H1 (cell line): ENCODE results near the gene NBEA. TPM values are rescaled to one million over a fixed set of nuclear protein-coding genes. Genes with fewer than 3 reads are reported as not detected.
A peak's percentile ranks its signal among the peaks of the same experiment; 100 is the strongest.

Experiments
- CTCF ChIA-PET: fragments of 300-600 bp; sonication (Branson Sonifier 250); formaldehyde crosslinking; loops from one replicate; lab custom pipeline; 2021; ENCODE audit not compliant: partially characterized antibody; lab: Charles Lee
- POLR2A ChIA-PET: fragments of 300-600 bp; sonication (Branson Sonifier 250); formaldehyde crosslinking; loops from one replicate; lab custom pipeline; 2021; ENCODE audit warnings: inconsistent platforms; ENCODE audit not compliant: partially characterized antibody; lab: Charles Lee
- DNase-seq, 2 experiments: peaks; one replicate each; pipeline versions ENCODE4 v3.0.0 to v3.0.0-alpha.2; 2010 to 2022; ENCODE audit warnings: low spot score in 2 of 2, low read depth in 1 of 2, mixed read lengths in 1 of 2
- FAIRE-seq: peaks from 2 replicates; lab custom pipeline; 2011; peaks lifted over from hg19 to GRCh38; lab: Jason Lieb, UNC
- H2AFZ ChIP-seq: 2 replicates; pipeline ENCODE4 v1.8.1; 2012; ENCODE audit warnings: low read length, inconsistent platforms
- H2AK5ac ChIP-seq: 2 replicates; pipeline ENCODE4 v1.6.1; 2013; ENCODE audit warnings: low read depth, low read length
- H2BK120ac ChIP-seq: replicated peaks from 2 replicates; pipeline ENCODE3; 2013; ENCODE audit warnings: low read depth, low read length, inconsistent platforms
- H2BK12ac ChIP-seq: 2 replicates; pipeline ENCODE4 v1.6.1; 2013; ENCODE audit warnings: low read depth, low read length
- H2BK15ac ChIP-seq: 2 replicates; pipeline ENCODE4 v1.6.1; 2013; ENCODE audit warnings: low read length
- H2BK20ac ChIP-seq: 2 replicates; pipeline ENCODE4 v1.6.1; 2013; ENCODE audit warnings: low read length
- H2BK5ac ChIP-seq: 2 replicates; pipeline ENCODE4 v1.6.1; 2013; ENCODE audit warnings: low read depth, low read length
- H3K14ac ChIP-seq: 2 replicates; pipeline ENCODE4 v1.6.1; 2013; ENCODE audit warnings: inconsistent platforms; ENCODE audit not compliant: insufficient read length
- H3K18ac ChIP-seq: 2 replicates; pipeline ENCODE4 v1.6.1; 2013; ENCODE audit warnings: low read length; ENCODE audit errors: extremely low read depth
- H3K23ac ChIP-seq: 2 replicates; pipeline ENCODE4 v1.6.1; 2013; ENCODE audit warnings: inconsistent platforms; ENCODE audit not compliant: insufficient read length
- H3K23me2 ChIP-seq: 2 replicates; pipeline ENCODE4 v1.6.1; 2013; ENCODE audit warnings: low read depth, low read length
- H3K27ac ChIP-seq: 2 replicates; pipeline ENCODE4 v1.6.1; 2011; ENCODE audit warnings: low read depth, low read length, inconsistent platforms
- H3K27me3 ChIP-seq, 4 experiments: replicated peaks in 1 of 4; 1 replicate in 1 of 4; 2 replicates in 3 of 4; pipeline versions ENCODE4 v1.6.1 to v1.8.1; 2011 to 2013; ENCODE audit warnings: low read length in 3 of 4, mild to moderate bottlenecking in 3 of 4, inconsistent platforms in 2 of 4, mixed read lengths in 2 of 4, moderate library complexity in 1 of 4; ENCODE audit not compliant: control insufficient read depth in 3 of 4, insufficient read depth in 3 of 4; ENCODE audit errors: extremely low read depth in 1 of 4
- H3K36me3 ChIP-seq, 4 experiments: 2 replicates each; pipeline versions ENCODE4 v1.6.1 to v1.8.1; 2011 to 2013; ENCODE audit warnings: mild to moderate bottlenecking in 4 of 4, low read length in 3 of 4, moderate library complexity in 2 of 4, control low read depth in 1 of 4, inconsistent platforms in 1 of 4; ENCODE audit not compliant: insufficient read depth in 4 of 4, control insufficient read depth in 2 of 4
- H3K4ac ChIP-seq: replicated peaks from 2 replicates; pipeline ENCODE3; 2013; ENCODE audit warnings: low read length, low read depth, mixed read lengths, inconsistent platforms; ENCODE audit not compliant: insufficient read length
- H3K4me1 ChIP-seq, 4 experiments: replicated peaks in 1 of 4; 1 replicate in 1 of 4; 2 replicates in 3 of 4; pipeline versions ENCODE4 v1.6.1 to v1.8.1; 2011 to 2013; ENCODE audit warnings: low read length in 3 of 4, inconsistent platforms in 2 of 4, mixed read lengths in 1 of 4; ENCODE audit not compliant: insufficient read depth in 4 of 4, control insufficient read depth in 3 of 4
- H3K4me2 ChIP-seq, 2 experiments: 2 replicates each; pipeline versions ENCODE4 v1.6.1 to v1.8.1; 2011 to 2013; ENCODE audit warnings: low read depth in 2 of 2, low read length in 2 of 2, control low read depth in 1 of 2, inconsistent platforms in 1 of 2, mild to moderate bottlenecking in 1 of 2; ENCODE audit not compliant: insufficient read depth in 1 of 2
- H3K4me3 ChIP-seq, 4 experiments: fragments of 200-600, 300-600 bp in 1 of 4; sonication (generic), shearing (Covaris generic), sonication (Bioruptor Twin) in 1 of 4; 2 replicates each; pipeline versions ENCODE4 v1.5.1 to v1.8.1; 2011 to 2016; ENCODE audit warnings: low read length in 4 of 4, low read depth in 3 of 4, control low read depth in 2 of 4, inconsistent platforms in 2 of 4, mild to moderate bottlenecking in 2 of 4, mixed read lengths in 1 of 4, moderate library complexity in 1 of 4; ENCODE audit not compliant: insufficient read depth in 2 of 4; ENCODE audit errors: extremely low read depth in 1 of 4
- H3K56ac ChIP-seq: replicated peaks from 2 replicates; pipeline ENCODE3; 2013; ENCODE audit warnings: low read depth, mild to moderate bottlenecking, mixed read lengths, low read length, inconsistent platforms; ENCODE audit not compliant: insufficient read length
- H3K79me1 ChIP-seq: 2 replicates; pipeline ENCODE4 v1.6.1; 2013; ENCODE audit warnings: low read depth, low read length, control low read depth
- H3K79me2 ChIP-seq, 2 experiments: 2 replicates each; pipeline versions ENCODE4 v1.6.1 to v1.8.1; 2012 to 2013; ENCODE audit warnings: low read length in 2 of 2, mild to moderate bottlenecking in 2 of 2, inconsistent platforms in 1 of 2; ENCODE audit not compliant: insufficient read depth in 2 of 2, control insufficient read depth in 1 of 2
- H3K9ac ChIP-seq, 4 experiments: replicated peaks in 1 of 4; 1 replicate in 1 of 4; 2 replicates in 3 of 4; pipeline versions ENCODE4 v1.6.1 to v1.8.1; 2011 to 2013; ENCODE audit warnings: low read depth in 3 of 4, low read length in 3 of 4, control low read depth in 2 of 4, mild to moderate bottlenecking in 2 of 4, moderate library complexity in 2 of 4, inconsistent platforms in 1 of 4; ENCODE audit errors: extremely low read depth in 1 of 4
- H3K9me3 ChIP-seq, 2 experiments: 2 replicates each; pipeline versions ENCODE4 v1.6.1 to v1.8.1; 2012 to 2013; ENCODE audit warnings: mild to moderate bottlenecking in 2 of 2, moderate library complexity in 2 of 2, control low read depth in 1 of 2, inconsistent platforms in 1 of 2, low read depth in 1 of 2, low read length in 1 of 2, mixed read lengths in 1 of 2; ENCODE audit not compliant: insufficient read depth in 2 of 2
- H4K20me1 ChIP-seq, 2 experiments: replicated peaks in 1 of 2; 2 replicates each; pipeline versions ENCODE3 to v1.8.1; 2011 to 2013; ENCODE audit warnings: inconsistent platforms in 2 of 2, low read length in 2 of 2, mild to moderate bottlenecking in 1 of 2; ENCODE audit not compliant: insufficient read depth in 2 of 2, control insufficient read depth in 1 of 2
- H4K5ac ChIP-seq: 2 replicates; pipeline ENCODE4 v1.6.1; 2013; ENCODE audit warnings: low read length, low read depth, mixed read lengths, inconsistent platforms; ENCODE audit not compliant: insufficient read length
- H4K8ac ChIP-seq: 2 replicates; pipeline ENCODE4 v1.8.0; 2013; ENCODE audit warnings: mild to moderate bottlenecking, moderate library complexity, low read length, inconsistent platforms; ENCODE audit not compliant: insufficient read depth; ENCODE audit errors: extremely low read depth
- H4K91ac ChIP-seq: replicated peaks from 2 replicates; pipeline ENCODE3; 2013; ENCODE audit warnings: low read length, mixed read lengths, inconsistent platforms; ENCODE audit not compliant: insufficient read length
- BRCA1 ChIP-seq: IDR thresholded peaks from 2 replicates; pipeline ENCODE4 v1.6.1; 2012; ENCODE audit warnings: low read depth, low read length, improper control_type of control experiment
- CEBPB ChIP-seq: IDR thresholded peaks from 2 replicates; pipeline ENCODE4 v1.6.1; 2012; ENCODE audit warnings: low read depth, low read length
- HDAC2 ChIP-seq, 2 experiments: fragments of 300-600 bp in 1 of 2; sonication (generic) in 1 of 2; IDR thresholded peaks; 2 replicates each; pipeline ENCODE4 v1.6.1; 2011 to 2012; ENCODE audit warnings: low read depth in 2 of 2, low read length in 2 of 2, mild to moderate bottlenecking in 2 of 2, moderate library complexity in 2 of 2, borderline replicate concordance in 1 of 2, inconsistent platforms in 1 of 2
- HDAC6 ChIP-seq: IDR thresholded peaks from one replicate; pipeline ENCODE4 v1.7.1; 2012; ENCODE audit warnings: low read depth, mild to moderate bottlenecking, inconsistent platforms, low read length, moderate library complexity
- POLR2AphosphoS5 ChIP-seq: IDR thresholded peaks from 2 replicates; pipeline ENCODE4 v1.6.1; 2011; ENCODE audit warnings: low read depth, low read length
- POU5F1 ChIP-seq: IDR thresholded peaks from 2 replicates; pipeline ENCODE4 v1.6.1; 2011; ENCODE audit warnings: low read depth, mild to moderate bottlenecking, low read length, moderate library complexity
- RFX5 ChIP-seq: IDR thresholded peaks from 2 replicates; pipeline ENCODE4 v1.6.1; 2011; ENCODE audit warnings: low read depth, low read length, improper control_type of control experiment, borderline replicate concordance
- SIX5 ChIP-seq: IDR thresholded peaks from 2 replicates; pipeline ENCODE4 v1.6.1; 2011; ENCODE audit warnings: mild to moderate bottlenecking, low read depth, low read length
- SP1 ChIP-seq: IDR thresholded peaks from 2 replicates; pipeline ENCODE4 v1.6.1; 2011; ENCODE audit warnings: low read depth, low read length
- TAF7 ChIP-seq: optimal IDR thresholded peaks from 2 replicates; pipeline ENCODE3; 2011; ENCODE audit warnings: low read depth, mild to moderate bottlenecking, inconsistent platforms, low read length, moderate library complexity, borderline replicate concordance
- TCF12 ChIP-seq: IDR thresholded peaks from 2 replicates; pipeline ENCODE4 v1.6.1; 2011; ENCODE audit warnings: low read depth, mild to moderate bottlenecking, low read length
- ZNF274 ChIP-seq: IDR thresholded peaks from 2 replicates; pipeline ENCODE4 v1.7.0; 2012; ENCODE audit warnings: low read length, borderline replicate concordance; ENCODE audit errors: extremely low read depth
- WGBS, 2 experiments: shearing (Covaris generic) in 1 of 2; methylation state at CpG; one replicate each; pipeline versions ENCODE4 v1.1.6 to v1.1.7; 2013 to 2015; ENCODE audit warnings: low lambda C conversion rate in 2 of 2, mixed read lengths in 2 of 2, inconsistent platforms in 1 of 2, low coverage in 1 of 2, missing lambda C conversion rate in 1 of 2; ENCODE audit not compliant: insufficient replicate concordance in 2 of 2, insufficient coverage in 1 of 2, insufficient read length in 1 of 2; ENCODE audit errors: extremely low coverage in 1 of 2, missing lambda C conversion rate in 1 of 2; 5-methylcytosine and 5-hydroxymethylcytosine counted together
- polyA plus RNA-seq, 7 experiments: library from polyadenylated mRNA; depleted of rRNA in 3 of 7; stranded (reverse) in 5 of 7; unstranded in 2 of 7; fragments of >200 nt in 5 of 7; fragments of 200-250 nt in 2 of 7; gene quantifications; 1 replicate in 5 of 7; 2 replicates in 1 of 7; 4 replicates in 1 of 7; pipeline versions ENCODE4 v1.2.1 to v1.2.3, GENCODE V29; 2011 to 2013; ENCODE audit warnings: missing spikeins in 2 of 7, mixed read lengths in 2 of 7
- total RNA-seq: library from RNA; stranded (reverse); fragmentation: NEBNext Ultra II Directional; extraction: Animal tissue kit (Norgen Biotek cat#: 25700); gene quantifications from 2 replicates; pipeline ENCODE4 v1.2.1, GENCODE V29; 2021
- TF ChIP-seq, protein P1 (sequence below): IDR thresholded peaks from 2 replicates; pipeline ENCODE4 v1.6.1; 2011; ENCODE audit warnings: low read length, improper control_type of control experiment

Gene NBEA
- total and polyA plus RNA-seq, 2 of the 8 experiments (the other 6 are each of a cell fraction or from before 2014, with no cell fraction given) = 14.2 to 21.5 TPM

DNA sequence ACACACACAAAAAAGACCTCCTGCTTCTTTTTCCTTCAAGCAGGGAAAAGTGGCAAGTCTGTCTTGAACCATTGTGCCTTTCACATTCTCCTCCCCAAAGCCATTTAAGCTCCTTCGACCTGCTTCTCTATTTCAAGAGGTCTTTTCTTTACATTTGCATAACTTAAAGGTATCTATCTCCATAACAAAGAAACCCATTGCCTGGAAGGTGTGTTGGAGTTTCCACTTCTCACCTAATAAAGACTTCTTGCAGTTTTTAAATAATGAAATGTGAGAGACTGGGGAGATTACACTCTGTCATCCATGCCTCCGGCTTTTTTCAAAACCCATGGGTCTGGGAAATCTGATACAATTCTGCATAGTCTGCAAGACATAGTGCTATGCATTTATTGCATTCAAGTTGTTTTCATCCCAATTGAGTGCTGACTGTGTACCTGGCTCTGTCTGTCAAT lies 41.8 kb upstream of the NBEA start:
- peak; percentile 53 to 58 for DNase-seq
- WGBS, 2 experiments = 3% methylated on average over 2 of the region's 2 CpGs; no CpG with 5 or more reads in 1 of the 2 experiments
- TF ChIP-seq SP1 (peak; percentile 76; the same call in 1 of the 2 replicates), HDAC6 (no peak), SIX5 (no peak), TCF12 (no peak), RFX5 (no peak), TAF7 (no peak), CEBPB (no peak), ZNF274 (no peak), POU5F1 (peak; percentile 99), BRCA1 (no peak), HDAC2 (IDR thresholded peaks at IDR 0.05; ENCODE audit: borderline replicate concordance in 1 of 2, low read depth in 2 of 2, low read length in 2 of 2) (peak; percentile 65 to 70; a peak in 1 of 4 replicates), POLR2AphosphoS5 (peak; percentile 39; the same call in 1 of the 2 replicates)
- TF ChIP-seq, protein P1, sequence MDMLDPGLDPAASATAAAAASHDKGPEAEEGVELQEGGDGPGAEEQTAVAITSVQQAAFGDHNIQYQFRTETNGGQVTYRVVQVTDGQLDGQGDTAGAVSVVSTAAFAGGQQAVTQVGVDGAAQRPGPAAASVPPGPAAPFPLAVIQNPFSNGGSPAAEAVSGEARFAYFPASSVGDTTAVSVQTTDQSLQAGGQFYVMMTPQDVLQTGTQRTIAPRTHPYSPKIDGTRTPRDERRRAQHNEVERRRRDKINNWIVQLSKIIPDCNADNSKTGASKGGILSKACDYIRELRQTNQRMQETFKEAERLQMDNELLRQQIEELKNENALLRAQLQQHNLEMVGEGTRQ = no peak

More for the DNA sequence above, 41.8 kb upstream of the NBEA start:
- CTCF ChIA-PET = no interaction called here
- H3K4me2 ChIP-seq = peak overlapping the region; percentile 25 to 58; a peak in 3 of 4 replicates
- H3K36me3 ChIP-seq = no peaks in the 10 kb centered on the region
- H3K4ac ChIP-seq = no peak overlapping the region
- H3K9me3 ChIP-seq = no peaks in the 10 kb centered on the region
- no peak overlapping the region for H3K14ac ChIP-seq
- H4K20me1 ChIP-seq = no peaks in the 10 kb centered on the region
- no peak overlapping the region for H3K23ac ChIP-seq
- H2BK12ac ChIP-seq = no peak overlapping the region
- H2AK5ac ChIP-seq = no peak overlapping the region
- H3K4me1 ChIP-seq = peaks cover 2 to 23% (median 17%) of the 10 kb centered on the region in 4 experiments
- no peak overlapping the region for H2BK20ac ChIP-seq
- POLR2A ChIA-PET = interaction anchor here (0.6 to 4.3 kb wide), 6 partner anchors 10 to 82 kb away, joined by 3 to 34 read pairs (median 4); no protein-coding TSS in a partner anchor
- no peak overlapping the region; the same call in 1 of the 2 replicates for H3K27ac ChIP-seq
- no peaks in the 10 kb centered on the region; the same call in 1 of the 2 replicates for H3K23me2 ChIP-seq
- no peaks in the 10 kb centered on the region for H3K79me2 ChIP-seq
- H4K5ac ChIP-seq = no peak overlapping the region
- peak; percentile 97 for FAIRE-seq
- H4K91ac ChIP-seq = no peak overlapping the region
- H3K56ac ChIP-seq = no peak overlapping the region
- no peak overlapping the region for H2BK120ac ChIP-seq
- no peak overlapping the region for H3K9ac ChIP-seq
- no peak overlapping the region for H2BK15ac ChIP-seq
- H3K27me3 ChIP-seq = no peaks in the 10 kb centered on the region; a peak in 1 of 7 replicates
- H3K4me3 ChIP-seq = peak overlapping the region in 1 of 4 experiments; percentile 40; a peak in 2 of 8 replicates
- H2BK5ac ChIP-seq = 0 out of 2 replicates have a peak overlapping the region, but pooled peaks have one; percentile 45
- no peak overlapping the region for H2AFZ ChIP-seq
- no peaks in the 10 kb centered on the region for H3K79me1 ChIP-seq
- no peak overlapping the region for H4K8ac ChIP-seq
- no peak overlapping the region for H3K18ac ChIP-seq
